WERI-Rb-1 (cell line): Measurements from ENCODE around the gene FGD3.
A peak's percentile ranks its signal among the peaks of the same experiment; 100 is the strongest.

ENCODE experiments used
- DNase-seq: peaks from one replicate; pipeline ENCODE4 v3.0.0-alpha.2; 2020
- H3K27ac ChIP-seq: fragments of 250-450 bp; sonication (Bioruptor Pico); 2 replicates; pipeline ENCODE4 v1.5.1; 2020; ENCODE audit warnings: mild to moderate bottlenecking, moderate library complexity
- H3K27me3 ChIP-seq: fragments of 250-450 bp; sonication (Bioruptor Pico); 2 replicates; pipeline ENCODE4 v1.5.1; 2021; ENCODE audit warnings: mild to moderate bottlenecking, low read depth, moderate library complexity; ENCODE audit not compliant: insufficient read depth, severe bottlenecking
- H3K36me3 ChIP-seq: fragments of 250-450 bp; sonication (Bioruptor Pico); 2 replicates; pipeline ENCODE4 v1.5.1; 2020; ENCODE audit warnings: mild to moderate bottlenecking, moderate library complexity
- H3K4me3 ChIP-seq: 2 replicates; pipeline ENCODE4 v1.5.1; 2011; ENCODE audit warnings: low read depth, mild to moderate bottlenecking, control low read depth, low read length
- H3K9me3 ChIP-seq: fragments of 250-450 bp; sonication (Bioruptor Pico); 2 replicates; pipeline ENCODE4 v1.5.1; 2021; ENCODE audit warnings: mild to moderate bottlenecking, moderate library complexity; ENCODE audit not compliant: severe bottlenecking
- CTCF ChIP-seq: IDR thresholded peaks from 2 replicates; pipeline ENCODE4 v1.5.1; 2011; ENCODE audit warnings: low read depth, mild to moderate bottlenecking, control low read depth, inconsistent platforms, low read length

Gene FGD3

GRCh38 chr9:93049491-93049890 lies 102.2 kb downstream of the FGD3 start:
- no peak overlapping the region for H3K4me3 ChIP-seq
- no peak for TF ChIP-seq CTCF
- H3K36me3 ChIP-seq = no peaks in the 10 kb centered on the region
- H3K27me3 ChIP-seq = no peaks in the 10 kb centered on the region
- no peak overlapping the region for H3K27ac ChIP-seq
- no peak for DNase-seq
- H3K9me3 ChIP-seq = no peaks in the 10 kb centered on the region

- H3K27me3 ChIP-seq = no peaks in the 10 kb centered on the region
- no peak for TF ChIP-seq CTCF
- H3K9me3 ChIP-seq = no peaks in the 10 kb centered on the region
- no peak for DNase-seq
- H3K36me3 ChIP-seq = no peaks in the 10 kb centered on the region
- H3K27ac ChIP-seq = no peak overlapping the region
- H3K4me3 ChIP-seq = no peak overlapping the region
Observed at GRCh38 chr9:93050231-93050630, 102.9 kb downstream of the FGD3 start.

- no peaks in the 10 kb centered on the region for H3K9me3 ChIP-seq
- no peaks in the 10 kb centered on the region for H3K36me3 ChIP-seq
- no peak overlapping the region for H3K4me3 ChIP-seq
- H3K27me3 ChIP-seq = no peaks in the 10 kb centered on the region
- no peak for DNase-seq
- no peak overlapping the region for H3K27ac ChIP-seq
- TF ChIP-seq CTCF = no peak
Observed at GRCh38 chr9:93051680-93052089, 104.4 kb downstream of the FGD3 start.

- Histone ChIP-seq H3K27me3 (no peaks in the 10 kb centered on the region), H3K4me3 (no peak overlapping the region), H3K9me3 (no peaks in the 10 kb centered on the region), H3K27ac (peak overlapping the region; percentile 13), H3K36me3 (no peaks in the 10 kb centered on the region)
- peak; percentile 78 for DNase-seq
- 0 out of 2 replicates have a peak, but pooled peaks have one; percentile 23 for TF ChIP-seq CTCF
Observed at GRCh38 chr9:93052791-93053540, 105.6 kb downstream of the FGD3 start.

GRCh38 chr9:93053781-93054331 lies 106.5 kb downstream of the FGD3 start:
- TF ChIP-seq CTCF = no peak
- Histone ChIP-seq H3K27me3 (no peaks in the 10 kb centered on the region), H3K27ac (no peak overlapping the region), H3K9me3 (no peaks in the 10 kb centered on the region), H3K36me3 (no peaks in the 10 kb centered on the region), H3K4me3 (no peak overlapping the region)
- no peak for DNase-seq
